Mesothelial cell of epicardium (in vitro differentiated cells): ENCODE data around the gene SCFD2. TPM values are rescaled to one million over a fixed set of nuclear protein-coding genes. Genes with fewer than 3 reads are reported as not detected.

ENCODE experiments used
- DNase-seq, 2 experiments: peaks; one replicate each; pipeline ENCODE4 v3.0.0; 2021; ENCODE audit warnings: low spot score in 2 of 2; ENCODE audit not compliant: unreplicated experiment in 2 of 2
- H3K27ac Mint-ChIP-seq: 2 replicates; pipeline ENCODE4 v1.8.0; 2021; ENCODE audit warnings: mixed read lengths
- H3K27me3 Mint-ChIP-seq: 2 replicates; pipeline ENCODE4 v1.8.0; 2021; ENCODE audit warnings: low read depth, mixed read lengths
- H3K36me3 Mint-ChIP-seq: 2 replicates; pipeline ENCODE4 v1.8.0; 2021; ENCODE audit warnings: mixed read lengths
- H3K4me1 Mint-ChIP-seq: 2 replicates; pipeline ENCODE4 v1.8.0; 2021; ENCODE audit warnings: mixed read lengths
- H3K4me3 Mint-ChIP-seq: 2 replicates; pipeline ENCODE4 v1.8.0; 2021; ENCODE audit warnings: mild to moderate bottlenecking, moderate library complexity, mixed read lengths
- H3K9me3 Mint-ChIP-seq: 2 replicates; pipeline ENCODE4 v1.8.0; 2021; ENCODE audit warnings: mixed read lengths
- CTCF ChIP-seq: fragments of 200-600 bp; sonication (generic); IDR thresholded peaks from one replicate; pipeline ENCODE4 v1.5.0; 2021; ENCODE audit warnings: antibody characterized with exemption; ENCODE audit not compliant: unreplicated experiment
- total RNA-seq: library from RNA; stranded (reverse); gene quantifications from 3 replicates; pipeline ENCODE4 v1.2.1, GENCODE V29; 2021

Gene SCFD2
- total RNA-seq, 1 donor from 2014 or later = 15.6 TPM

- TF ChIP-seq CTCF = no peak
- Mint-ChIP-seq H3K36me3 (no peaks in the 10 kb centered on the region), H3K9me3 (no peaks in the 10 kb centered on the region), H3K27me3 (no peaks in the 10 kb centered on the region), H3K4me1 (peaks cover 17% of the 10 kb centered on the region), H3K27ac (no peak overlapping the region), H3K4me3 (no peak overlapping the region)
- DNase-seq = no peak
Observed at GRCh38 chr4:53050361-53050774, 315.5 kb downstream of the SCFD2 start.

- no peak overlapping the region for H3K4me3 Mint-ChIP-seq
- no peak for DNase-seq
- H3K27me3 Mint-ChIP-seq = no peaks in the 10 kb centered on the region
- TF ChIP-seq CTCF = no peak
- no peaks in the 10 kb centered on the region for H3K9me3 Mint-ChIP-seq
- no peaks in the 10 kb centered on the region for H3K36me3 Mint-ChIP-seq
- no peak overlapping the region for H3K27ac Mint-ChIP-seq
- H3K4me1 Mint-ChIP-seq = peaks cover 15% of the 10 kb centered on the region
Observed at GRCh38 chr4:53049528-53049927, 316.3 kb downstream of the SCFD2 start.

- Mint-ChIP-seq H3K27me3 (no peaks in the 10 kb centered on the region), H3K27ac (peak overlapping the region; percentile 66), H3K4me1 (peaks cover 18% of the 10 kb centered on the region), H3K36me3 (no peaks in the 10 kb centered on the region), H3K9me3 (no peaks in the 10 kb centered on the region), H3K4me3 (no peak overlapping the region)
- no peak for DNase-seq
- TF ChIP-seq CTCF = no peak
Observed at GRCh38 chr4:53044651-53044960, 321.3 kb downstream of the SCFD2 start.

DNA sequence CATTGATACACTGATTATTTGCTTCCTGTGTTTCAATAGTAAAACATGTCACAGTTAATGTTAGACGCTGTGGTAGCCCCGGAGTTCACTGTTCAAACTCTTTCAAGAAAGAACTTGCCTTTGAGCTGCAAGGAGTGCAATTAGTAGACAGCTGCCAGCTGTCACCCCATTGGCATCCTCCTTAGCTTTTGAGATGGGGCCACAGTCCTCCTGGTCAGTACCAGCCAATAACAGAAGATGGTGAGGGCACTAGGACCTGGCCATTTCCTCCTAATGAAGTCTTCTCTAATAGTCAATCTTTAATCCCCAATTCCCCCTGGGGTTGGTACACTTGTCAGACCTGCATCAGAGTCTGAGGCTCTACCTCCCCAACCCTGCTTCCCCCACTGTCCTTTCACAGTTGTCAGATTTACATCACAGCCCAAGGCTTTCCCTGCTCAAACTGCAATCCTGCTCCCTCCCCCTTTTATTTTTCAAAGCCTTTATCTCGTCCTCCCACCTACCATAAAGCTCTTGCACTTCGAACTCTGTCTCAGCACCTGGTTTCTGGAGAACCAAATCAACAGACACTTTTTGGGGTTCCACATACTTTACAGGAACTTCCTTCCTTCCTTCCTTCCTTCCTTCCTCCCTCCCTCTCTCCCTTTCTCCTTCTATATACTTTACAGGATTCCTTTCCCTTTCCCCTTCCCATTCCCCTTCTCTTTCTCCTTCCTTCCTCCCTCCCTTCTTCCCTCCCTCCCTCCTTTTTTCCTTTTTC lies 321.8 kb downstream of the SCFD2 start:
- peaks cover 16% of the 10 kb centered on the region for H3K4me1 Mint-ChIP-seq
- no peaks in the 10 kb centered on the region for H3K36me3 Mint-ChIP-seq
- no peaks in the 10 kb centered on the region for H3K9me3 Mint-ChIP-seq
- TF ChIP-seq CTCF = no peak
- H3K27ac Mint-ChIP-seq = peak overlapping the region; percentile 66
- H3K27me3 Mint-ChIP-seq = no peaks in the 10 kb centered on the region
- H3K4me3 Mint-ChIP-seq = no peak overlapping the region
- DNase-seq = no peak

GRCh38 chr4:53043055-53043454 lies 322.8 kb downstream of the SCFD2 start:
- TF ChIP-seq CTCF = no peak
- H3K9me3 Mint-ChIP-seq = no peaks in the 10 kb centered on the region
- no peaks in the 10 kb centered on the region for H3K36me3 Mint-ChIP-seq
- no peak overlapping the region for H3K27ac Mint-ChIP-seq
- H3K4me1 Mint-ChIP-seq = peaks cover 16% of the 10 kb centered on the region
- no peak overlapping the region for H3K4me3 Mint-ChIP-seq
- no peak for DNase-seq
- H3K27me3 Mint-ChIP-seq = no peaks in the 10 kb centered on the region
